ENCODE data around the gene PPP1R3G. TPM values are rescaled to one million over a fixed set of nuclear protein-coding genes. Genes with fewer than 3 reads are reported as not detected.

Gene PPP1R3G
- total and polyA plus RNA-seq, 2 of the 13 experiments (the other 11 are each of a cell fraction or from before 2014, with no cell fraction given) = 1.2 to 1.3 TPM

DNA sequence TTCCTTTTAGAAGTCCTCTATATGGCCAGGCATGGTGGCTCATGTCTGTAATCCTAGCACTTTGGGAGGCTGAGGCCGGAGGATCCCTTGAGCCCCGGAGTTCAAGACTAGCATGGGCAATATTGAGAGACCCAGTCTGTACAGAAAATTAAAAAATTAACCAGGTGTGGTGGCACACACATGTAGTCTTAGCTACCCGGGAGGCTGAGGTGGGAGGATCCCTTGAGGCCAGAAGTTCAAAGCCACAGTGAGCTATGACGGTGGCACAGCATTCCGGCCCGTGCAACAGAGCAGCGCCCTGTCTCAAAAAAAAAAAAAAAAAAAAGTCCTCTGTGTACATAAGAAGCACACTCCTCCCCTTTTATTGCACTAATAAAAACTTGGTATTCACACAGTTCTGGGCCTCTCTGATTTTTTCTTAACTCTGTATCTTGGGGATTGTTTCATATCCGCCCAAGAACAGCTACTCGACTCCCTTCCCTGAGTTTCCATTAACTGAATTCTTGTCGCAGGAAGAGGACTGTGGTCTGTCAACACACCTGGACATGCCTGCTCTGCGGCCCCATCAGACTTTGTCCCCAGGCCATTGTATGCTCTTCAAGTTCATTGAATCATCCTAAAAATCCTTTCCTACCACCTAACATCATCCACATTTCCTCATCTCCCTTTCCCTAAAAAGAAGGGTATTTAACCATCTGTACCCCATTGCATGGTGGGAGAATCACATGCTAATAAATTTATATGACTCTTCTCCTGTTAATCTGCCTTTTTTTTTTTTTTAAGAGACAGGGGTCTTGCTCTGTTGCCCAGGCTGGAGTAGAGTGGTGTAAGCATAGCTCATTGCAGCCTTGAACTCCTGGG is 25.9 kb upstream of the PPP1R3G start (continued):
- TF ChIP-seq, protein P1, sequence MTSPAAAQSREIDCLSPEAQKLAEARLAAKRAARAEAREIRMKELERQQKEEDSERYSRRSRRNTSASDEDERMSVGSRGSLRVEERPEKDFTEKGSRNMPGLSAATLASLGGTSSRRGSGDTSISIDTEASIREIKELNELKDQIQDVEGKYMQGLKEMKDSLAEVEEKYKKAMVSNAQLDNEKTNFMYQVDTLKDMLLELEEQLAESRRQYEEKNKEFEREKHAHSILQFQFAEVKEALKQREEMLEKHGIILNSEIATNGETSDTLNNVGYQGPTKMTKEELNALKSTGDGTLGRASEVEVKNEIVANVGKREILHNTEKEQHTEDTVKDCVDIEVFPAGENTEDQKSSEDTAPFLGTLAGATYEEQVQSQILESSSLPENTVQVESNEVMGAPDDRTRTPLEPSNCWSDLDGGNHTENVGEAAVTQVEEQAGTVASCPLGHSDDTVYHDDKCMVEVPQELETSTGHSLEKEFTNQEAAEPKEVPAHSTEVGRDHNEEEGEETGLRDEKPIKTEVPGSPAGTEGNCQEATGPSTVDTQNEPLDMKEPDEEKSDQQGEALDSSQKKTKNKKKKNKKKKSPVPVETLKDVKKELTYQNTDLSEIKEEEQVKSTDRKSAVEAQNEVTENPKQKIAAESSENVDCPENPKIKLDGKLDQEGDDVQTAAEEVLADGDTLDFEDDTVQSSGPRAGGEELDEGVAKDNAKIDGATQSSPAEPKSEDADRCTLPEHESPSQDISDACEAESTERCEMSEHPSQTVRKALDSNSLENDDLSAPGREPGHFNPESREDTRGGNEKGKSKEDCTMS (CRISPR knock-in tag; conservative IDR thresholded peaks at IDR 0.05) = no peak
- peak; percentile 51; the same call in 1 of the 2 replicates for TF ChIP-seq ZNF629 (CRISPR knock-in tag; conservative IDR thresholded peaks at IDR 0.05)
- peak; percentile 28 for TF ChIP-seq PHF5A (CRISPR knock-in tag; IDR thresholded peaks at IDR 0.05; ENCODE audit: low read depth, unreplicated experiment)
- TF ChIP-seq FOSL2 (CRISPR knock-in tag; IDR thresholded peaks at IDR 0.05) = peak; percentile 83
- no peak for TF ChIP-seq ZNF326 (CRISPR knock-in tag; IDR thresholded peaks at IDR 0.05; ENCODE audit: borderline replicate concordance)
- no peak for TF ChIP-seq TMF1 (CRISPR knock-in tag; IDR thresholded peaks at IDR 0.05; ENCODE audit: low read depth)
- TF ChIP-seq ATAD3A (CRISPR knock-in tag; IDR thresholded peaks at IDR 0.05) = no peak
- TF ChIP-seq, protein P2, sequence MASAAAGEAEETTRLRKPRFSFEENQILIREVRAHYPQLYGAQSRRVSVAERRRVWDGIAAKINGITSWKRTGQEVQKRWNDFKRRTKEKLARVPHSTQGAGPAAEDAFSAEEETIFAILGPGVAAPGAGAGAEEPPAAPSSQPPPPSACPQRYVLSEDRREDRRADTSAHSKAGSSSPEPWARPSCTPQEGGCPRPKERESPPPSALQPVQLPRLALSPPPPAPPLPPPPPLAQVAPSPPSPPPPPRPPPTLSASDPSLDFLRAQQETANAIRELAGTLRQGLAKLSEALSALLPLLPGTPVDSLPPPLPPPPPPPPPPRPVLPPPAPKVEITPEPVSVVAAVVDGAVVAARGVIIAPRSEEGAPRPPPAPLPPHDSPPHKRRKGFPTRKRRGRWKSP (CRISPR knock-in tag; IDR thresholded peaks at IDR 0.05) = peak; percentile 72; the same call in 1 of the 2 replicates
- TF ChIP-seq DDIT3 (CRISPR knock-in tag; IDR thresholded peaks at IDR 0.05) = 0 out of 2 replicates have a peak, but pooled peaks have one; percentile 66
- TF ChIP-seq POLR2A (IDR thresholded peaks at IDR 0.05; ENCODE audit: insufficient read depth in 1 of 2, low read depth in 2 of 2, low read length in 2 of 2) = no peak
- no peak for TF ChIP-seq ZFYVE20 (CRISPR knock-in tag; IDR thresholded peaks at IDR 0.05; ENCODE audit: borderline replicate concordance, low read depth)
- 0 out of 2 replicates have a peak, but pooled peaks have one; percentile 9 for TF ChIP-seq RAD51 (IDR thresholded peaks at IDR 0.05; ENCODE audit: borderline replicate concordance)
- TF ChIP-seq SETDB1 (CRISPR knock-in tag; IDR thresholded peaks at IDR 0.05; ENCODE audit: borderline replicate concordance) = no peak
- TF ChIP-seq SKI (IDR thresholded peaks at IDR 0.05; ENCODE audit: partially characterized antibody) = peak; percentile 77
- peak; percentile 89 for TF ChIP-seq MIXL1 (CRISPR knock-in tag; IDR thresholded peaks at IDR 0.05)
- TF ChIP-seq NR0B2 (CRISPR knock-in tag; IDR thresholded peaks at IDR 0.05) = no peak
- peak; percentile 91 for TF ChIP-seq ZMYM3 (CRISPR knock-in tag; IDR thresholded peaks at IDR 0.05)
- peak; percentile 97 for TF ChIP-seq NCOR1 (IDR thresholded peaks at IDR 0.05; ENCODE audit: borderline replicate concordance, low read length)
- no peak for TF ChIP-seq TAF1 (CRISPR knock-in tag; IDR thresholded peaks at IDR 0.05)
